Lower lobe of right lung (tissue), 2 donors: Measurements from ENCODE around the gene EIF2S2. TPM values are rescaled to one million over a fixed set of nuclear protein-coding genes. Genes with fewer than 3 reads are reported as not detected.

Experiments
- ATAC-seq, 2 donors: fragments of 200-7000 bp; cut with Tn5 transposase; one replicate each; pipeline ENCODE4 v1.9.1; 2020 to 2022; ENCODE audit warnings: mild to moderate bottlenecking in 2 of 2, moderate library complexity in 2 of 2
- DNase-seq: peaks from one replicate; pipeline ENCODE4 v3.0.0-alpha.2; 2020
- H3K27ac ChIP-seq: fragments of 200-600 bp; one replicate; pipeline ENCODE4 v1.8.0; 2022
- H3K27me3 ChIP-seq: fragments of 200-600 bp; one replicate; pipeline ENCODE4 v1.8.0; 2022; ENCODE audit warnings: low read depth
- H3K36me3 ChIP-seq: fragments of 200-600 bp; one replicate; pipeline ENCODE4 v1.8.0; 2022; ENCODE audit warnings: mild to moderate bottlenecking
- H3K4me1 ChIP-seq: fragments of 200-600 bp; one replicate; pipeline ENCODE4 v1.8.0; 2022
- H3K4me3 ChIP-seq: fragments of 200-600 bp; one replicate; pipeline ENCODE4 v1.8.0; 2022; ENCODE audit warnings: mild to moderate bottlenecking
- H3K9me3 ChIP-seq: fragments of 200-600 bp; one replicate; pipeline ENCODE4 v1.8.0; 2022
- intact Hi-C: fragments of 100-400 bp; cut with DNase I; formaldehyde crosslinking; loops from one replicate; pipeline ENCODE4 v1.11.0; 2022
- total RNA-seq: library from RNA; stranded (reverse); fragmentation: NEBNext Ultra II Directional; extraction: Animal tissue kit (Norgen Biotek cat#: 25700); gene quantifications from one replicate; pipeline ENCODE4 v1.2.1, GENCODE V29; 2021
- TF ChIP-seq, protein P1 (sequence below): fragments of 200-600 bp; IDR thresholded peaks from one replicate; pipeline ENCODE4 v1.8.0; 2022; ENCODE audit warnings: antibody characterized with exemption, mild to moderate bottlenecking
- donor health status: DM: no; HTN: yes; CAD: no; lungs with severe emphysema.

Gene EIF2S2
- total RNA-seq, 1 donor from 2014 or later = 50.3 TPM

DNA sequence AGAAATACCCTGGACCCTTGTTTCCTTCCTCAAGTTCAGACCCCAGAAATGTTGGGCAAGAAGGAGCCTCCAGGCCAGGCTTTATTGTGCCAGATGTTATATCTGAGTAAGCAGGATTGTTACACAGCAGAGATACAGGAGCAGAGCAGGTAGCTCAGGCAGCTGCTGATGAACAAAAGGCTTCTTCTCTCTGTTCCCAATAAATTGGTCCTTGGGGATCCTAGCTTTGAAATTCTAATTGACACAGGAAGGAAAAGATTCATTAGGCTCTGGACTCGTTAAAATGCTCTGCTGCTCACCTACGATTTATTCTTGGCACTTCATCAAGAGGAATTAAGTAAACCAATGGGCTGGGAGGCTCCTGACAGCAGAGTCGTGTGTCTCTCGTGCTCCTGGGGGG is 64.1 kb downstream of the EIF2S2 start:
- peaks cover 78% of the 10 kb centered on the region for H3K4me1 ChIP-seq
- no peak overlapping the region for H3K4me3 ChIP-seq
- DNase-seq (no peak), ATAC-seq (no peak)
- no peaks in the 10 kb centered on the region for H3K9me3 ChIP-seq
- H3K27me3 ChIP-seq = no peaks in the 10 kb centered on the region
- intact Hi-C loops = no loop called here
- no peak overlapping the region for H3K27ac ChIP-seq
- no peaks in the 10 kb centered on the region for H3K36me3 ChIP-seq
- TF ChIP-seq, protein P1, sequence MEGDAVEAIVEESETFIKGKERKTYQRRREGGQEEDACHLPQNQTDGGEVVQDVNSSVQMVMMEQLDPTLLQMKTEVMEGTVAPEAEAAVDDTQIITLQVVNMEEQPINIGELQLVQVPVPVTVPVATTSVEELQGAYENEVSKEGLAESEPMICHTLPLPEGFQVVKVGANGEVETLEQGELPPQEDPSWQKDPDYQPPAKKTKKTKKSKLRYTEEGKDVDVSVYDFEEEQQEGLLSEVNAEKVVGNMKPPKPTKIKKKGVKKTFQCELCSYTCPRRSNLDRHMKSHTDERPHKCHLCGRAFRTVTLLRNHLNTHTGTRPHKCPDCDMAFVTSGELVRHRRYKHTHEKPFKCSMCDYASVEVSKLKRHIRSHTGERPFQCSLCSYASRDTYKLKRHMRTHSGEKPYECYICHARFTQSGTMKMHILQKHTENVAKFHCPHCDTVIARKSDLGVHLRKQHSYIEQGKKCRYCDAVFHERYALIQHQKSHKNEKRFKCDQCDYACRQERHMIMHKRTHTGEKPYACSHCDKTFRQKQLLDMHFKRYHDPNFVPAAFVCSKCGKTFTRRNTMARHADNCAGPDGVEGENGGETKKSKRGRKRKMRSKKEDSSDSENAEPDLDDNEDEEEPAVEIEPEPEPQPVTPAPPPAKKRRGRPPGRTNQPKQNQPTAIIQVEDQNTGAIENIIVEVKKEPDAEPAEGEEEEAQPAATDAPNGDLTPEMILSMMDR = no peak

DNA sequence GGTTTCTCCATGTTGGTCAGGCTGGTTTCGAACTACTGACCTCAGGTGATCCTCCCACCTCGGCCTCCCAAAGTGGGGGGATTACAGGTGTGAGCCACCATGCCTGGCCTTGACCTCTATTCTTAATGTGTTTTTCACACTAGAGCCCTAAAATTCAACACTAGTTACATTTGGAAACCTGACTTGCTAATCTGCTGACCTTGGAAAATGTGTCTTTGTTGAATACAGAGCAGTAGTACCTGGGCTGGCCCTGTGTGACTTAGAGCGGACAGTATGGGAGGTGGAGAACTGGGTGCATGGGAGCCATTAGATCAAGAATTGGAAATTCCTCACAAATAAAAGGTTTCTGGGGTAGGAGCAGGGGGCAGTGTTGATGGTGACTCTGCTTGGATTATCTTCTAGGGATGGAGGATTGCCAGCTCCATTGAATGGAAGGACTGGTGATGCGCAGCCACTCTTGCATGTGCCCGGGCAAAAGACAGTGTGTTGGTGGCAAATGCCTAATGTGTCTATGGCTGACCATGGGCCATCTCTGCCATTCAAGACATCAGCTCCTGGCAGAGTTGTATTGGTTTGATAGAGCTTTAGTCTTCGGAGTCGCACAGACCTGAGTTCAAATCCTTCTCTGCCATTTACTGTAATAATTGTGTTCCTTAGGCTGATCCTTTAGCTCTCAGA is 64.9 kb downstream of the EIF2S2 start:
- Histone ChIP-seq H3K27me3 (no peaks in the 10 kb centered on the region), H3K9me3 (no peaks in the 10 kb centered on the region), H3K27ac (no peak overlapping the region), H3K4me3 (no peak overlapping the region), H3K4me1 (peaks cover 78% of the 10 kb centered on the region), H3K36me3 (no peaks in the 10 kb centered on the region)
- no peak for DNase-seq
- TF ChIP-seq, protein P1 = no peak
- intact Hi-C loops = no loop called here
- ATAC-seq = no peak

DNA sequence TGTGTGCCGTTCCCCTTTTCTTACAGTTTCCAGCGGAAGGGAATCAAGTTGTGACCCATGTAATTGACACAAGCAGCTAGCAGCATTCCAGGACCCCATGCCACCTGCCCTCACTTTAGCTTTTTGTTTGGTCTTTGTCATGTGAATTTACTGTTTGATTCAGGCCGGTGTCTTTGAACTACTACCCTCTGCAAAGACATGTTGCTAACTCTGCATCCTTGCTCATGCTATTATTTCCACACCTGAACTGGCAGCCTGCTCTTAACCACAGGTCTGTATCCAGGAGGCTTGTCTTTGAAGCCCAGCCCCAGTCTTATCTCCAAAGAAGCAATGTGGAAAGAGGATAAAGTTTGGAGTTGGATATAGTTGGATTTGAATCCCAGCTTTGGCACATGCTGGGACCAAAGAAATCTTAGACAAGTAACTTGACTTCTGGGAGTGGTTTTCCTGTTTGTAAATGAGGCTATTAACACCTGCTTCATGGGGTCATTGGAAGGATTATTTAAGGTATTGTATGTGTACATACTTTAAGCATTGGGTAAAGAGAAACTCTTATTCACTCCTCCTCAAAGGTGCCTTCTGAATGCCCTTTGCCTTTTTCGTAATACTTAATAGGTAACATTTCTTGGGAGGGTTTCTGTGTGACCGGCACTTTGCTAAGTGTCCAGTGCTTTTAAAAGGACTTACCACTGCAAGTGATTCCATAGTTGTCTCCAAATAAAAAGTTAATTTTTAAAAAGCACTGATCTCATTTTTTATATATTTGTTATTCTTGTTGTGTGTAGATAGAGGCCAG is 65.9 kb downstream of the EIF2S2 start:
- ATAC-seq = peak in 1 of 2 donors; percentile 46
- intact Hi-C loops = no loop called here
- DNase-seq = no peak
- Histone ChIP-seq H3K4me3 (no peak overlapping the region), H3K4me1 (peaks cover 77% of the 10 kb centered on the region), H3K9me3 (no peaks in the 10 kb centered on the region), H3K36me3 (no peaks in the 10 kb centered on the region), H3K27me3 (no peaks in the 10 kb centered on the region), H3K27ac (no peak overlapping the region)
- TF ChIP-seq, protein P1 = no peak

DNA sequence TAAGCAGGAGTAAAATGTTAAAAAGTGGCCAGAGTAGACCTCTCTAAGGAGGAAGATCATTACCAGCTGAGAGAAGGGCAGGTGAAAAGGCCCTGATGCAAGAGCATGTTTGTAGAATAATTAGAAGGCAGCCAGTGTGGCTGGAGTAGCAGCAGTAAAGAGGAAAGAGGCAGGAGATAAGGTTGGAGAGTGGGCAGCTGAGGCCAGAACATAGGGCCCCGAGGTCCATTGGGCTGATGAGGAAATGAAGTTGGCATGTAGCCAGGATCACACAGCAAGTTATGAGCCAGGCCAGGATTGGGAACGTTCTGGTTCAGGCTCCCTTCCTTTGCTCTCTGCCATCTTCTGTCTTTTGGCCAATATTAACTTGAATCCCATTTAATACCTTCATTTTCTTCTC is 66.7 kb downstream of the EIF2S2 start:
- ATAC-seq = peak; percentile 51 to 70

DNA sequence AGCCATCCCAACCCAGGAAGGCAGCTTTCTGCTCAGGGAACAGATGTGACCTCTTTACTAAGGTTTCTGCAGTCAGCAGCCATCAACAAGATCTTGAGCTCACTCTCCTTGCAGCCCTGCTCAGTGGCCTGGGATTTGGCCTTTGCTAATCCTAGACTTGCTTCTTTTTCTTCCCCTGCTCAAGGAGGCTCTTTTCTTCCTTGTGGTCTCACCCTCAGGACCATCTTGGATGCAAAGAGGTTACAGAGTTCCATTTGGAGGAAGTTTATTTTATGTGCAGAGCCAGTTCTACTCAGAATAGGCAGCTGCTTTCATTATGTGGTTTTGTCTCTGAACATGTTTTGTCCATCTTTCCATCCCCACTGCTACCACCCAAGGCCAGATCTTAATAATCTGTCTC is 69.0 kb downstream of the EIF2S2 start:
- H3K4me1 ChIP-seq = peaks cover 85% of the 10 kb centered on the region
- intact Hi-C loops = no loop called here
- H3K4me3 ChIP-seq = no peak overlapping the region
- H3K27me3 ChIP-seq = no peaks in the 10 kb centered on the region
- H3K36me3 ChIP-seq = no peaks in the 10 kb centered on the region
- H3K9me3 ChIP-seq = no peaks in the 10 kb centered on the region
- H3K27ac ChIP-seq = no peak overlapping the region
- ATAC-seq = no peak
- TF ChIP-seq, protein P1 = no peak
- no peak for DNase-seq

More for the DNA sequence above, 66.7 kb downstream of the EIF2S2 start:
- TF ChIP-seq, protein P1 = no peak
- peaks cover 79% of the 10 kb centered on the region for H3K4me1 ChIP-seq
- no peak for DNase-seq
- no peak overlapping the region for H3K4me3 ChIP-seq
- H3K27me3 ChIP-seq = no peaks in the 10 kb centered on the region
- intact Hi-C loops = no loop called here
- no peak overlapping the region for H3K27ac ChIP-seq
- H3K36me3 ChIP-seq = no peaks in the 10 kb centered on the region
- no peaks in the 10 kb centered on the region for H3K9me3 ChIP-seq
